Activated naive CD4-positive, alpha-beta T cell treated with anti-CD3 and anti-CD28 coated beads, Interleukin-2, amount 50 U/mL, for 24 hours (primary cell): ENCODE results near the gene GLDN.

Experiments used
- H3K27ac Mint-ChIP-seq: one replicate; pipeline ENCODE4 v1.8.0; 2021; ENCODE audit warnings: mild to moderate bottlenecking, mixed read lengths
- H3K27me3 Mint-ChIP-seq: one replicate; pipeline ENCODE4 v1.8.0; 2021; ENCODE audit warnings: mixed read lengths
- H3K36me3 Mint-ChIP-seq: one replicate; pipeline ENCODE4 v1.8.0; 2021; ENCODE audit warnings: mixed read lengths
- H3K4me1 Mint-ChIP-seq: one replicate; pipeline ENCODE4 v1.8.0; 2021; ENCODE audit warnings: mixed read lengths
- H3K4me3 Mint-ChIP-seq: one replicate; pipeline ENCODE4 v1.8.0; 2021; ENCODE audit warnings: mild to moderate bottlenecking, mixed read lengths
- H3K9me3 Mint-ChIP-seq: one replicate; pipeline ENCODE4 v1.8.0; 2021; ENCODE audit warnings: mixed read lengths

The GLDN gene

GRCh38 chr15:51316636-51317035 lies 24.8 kb upstream of the GLDN start:
- H3K9me3 Mint-ChIP-seq: no peaks in the 10 kb centered on the region
- H3K4me1 Mint-ChIP-seq: no peaks in the 10 kb centered on the region
- no peak overlapping the region for H3K27ac Mint-ChIP-seq
- peaks cover 6% of the 10 kb centered on the region for H3K27me3 Mint-ChIP-seq
- H3K36me3 Mint-ChIP-seq: no peaks in the 10 kb centered on the region
- H3K4me3 Mint-ChIP-seq: no peak overlapping the region

DNA sequence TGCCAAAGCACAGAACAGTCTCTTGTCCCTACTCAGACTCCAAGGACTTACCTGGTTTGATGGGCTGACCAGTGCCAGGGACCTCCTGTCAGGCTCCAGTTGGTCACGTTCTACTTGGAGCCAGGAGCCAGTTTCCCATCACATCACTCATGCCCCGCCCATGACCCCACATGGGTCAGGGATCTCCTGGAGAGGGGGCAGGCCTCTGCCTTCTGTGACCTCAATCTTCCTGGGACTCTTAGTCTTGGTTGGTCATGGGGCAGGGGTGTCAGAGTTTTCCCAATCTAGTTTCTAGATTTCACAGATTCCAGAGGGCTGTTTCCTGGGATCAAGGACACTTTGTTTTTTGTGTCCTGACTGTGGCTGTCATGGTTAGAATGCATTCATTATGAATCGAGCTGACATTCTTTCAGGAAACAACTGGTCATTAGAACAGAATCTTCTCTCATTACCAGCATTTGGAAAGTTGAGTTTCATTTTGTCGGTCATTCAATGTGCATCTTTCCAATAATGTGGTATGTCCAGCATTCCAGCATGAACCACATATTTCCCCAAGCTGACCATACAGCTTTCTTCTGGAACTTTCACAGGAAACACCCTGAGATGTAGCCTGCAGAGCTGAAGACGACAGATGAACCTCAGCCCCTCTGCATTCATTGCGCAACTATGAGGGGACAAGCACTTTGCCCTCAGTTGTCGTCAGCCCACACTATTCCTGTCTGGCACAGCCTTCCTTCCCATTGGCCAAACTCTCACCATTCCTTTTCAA lies 22.9 kb upstream of the GLDN start:
- no peaks in the 10 kb centered on the region for H3K36me3 Mint-ChIP-seq
- peaks cover 6% of the 10 kb centered on the region for H3K27me3 Mint-ChIP-seq
- H3K27ac Mint-ChIP-seq: no peak overlapping the region
- H3K4me3 Mint-ChIP-seq: no peak overlapping the region
- no peaks in the 10 kb centered on the region for H3K9me3 Mint-ChIP-seq
- H3K4me1 Mint-ChIP-seq: no peaks in the 10 kb centered on the region

DNA sequence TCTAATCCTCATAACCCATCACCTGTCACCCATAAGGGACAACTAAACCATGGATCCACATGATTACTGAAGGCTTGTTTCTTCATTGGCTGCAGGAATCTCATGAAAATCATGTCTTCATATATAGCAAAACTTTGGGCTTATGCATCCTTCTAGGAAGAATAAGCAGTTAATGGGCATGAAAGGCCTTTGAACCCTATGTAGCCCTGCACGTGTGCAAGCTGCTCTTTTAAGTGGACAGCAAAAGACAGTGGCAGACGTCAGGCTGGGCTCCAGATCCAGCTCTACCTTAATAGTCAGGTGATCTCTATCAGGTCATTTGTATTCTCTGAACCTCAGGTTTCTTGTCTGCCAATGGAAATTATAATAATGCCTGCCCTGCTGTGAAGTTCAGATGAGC lies 21.9 kb upstream of the GLDN start:
- H3K27me3 Mint-ChIP-seq: peaks cover 7% of the 10 kb centered on the region
- no peak overlapping the region for H3K27ac Mint-ChIP-seq
- H3K4me3 Mint-ChIP-seq: no peak overlapping the region
- no peaks in the 10 kb centered on the region for H3K36me3 Mint-ChIP-seq
- no peaks in the 10 kb centered on the region for H3K9me3 Mint-ChIP-seq
- no peaks in the 10 kb centered on the region for H3K4me1 Mint-ChIP-seq

DNA sequence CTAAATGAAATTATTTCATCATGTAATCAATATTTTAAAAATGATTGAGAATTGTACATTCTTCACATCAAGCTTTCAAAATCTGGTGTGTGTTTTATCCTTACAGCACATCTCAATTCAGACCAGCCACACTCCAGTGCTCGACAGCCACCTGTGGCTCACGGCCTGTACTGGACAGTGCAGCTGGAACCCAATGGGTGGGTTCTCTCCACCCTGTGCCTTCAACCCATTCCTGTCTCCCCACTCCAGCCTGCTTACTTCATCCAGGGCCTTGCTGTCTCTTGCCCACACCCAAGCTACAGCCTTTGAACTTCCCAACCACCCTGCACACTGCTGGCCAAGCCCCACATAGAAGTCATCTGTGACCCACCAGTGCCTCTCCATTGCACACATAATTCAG lies 20.6 kb upstream of the GLDN start:
- H3K36me3 Mint-ChIP-seq: no peaks in the 10 kb centered on the region
- no peaks in the 10 kb centered on the region for H3K9me3 Mint-ChIP-seq
- peaks cover 7% of the 10 kb centered on the region for H3K27me3 Mint-ChIP-seq
- no peak overlapping the region for H3K4me3 Mint-ChIP-seq
- no peak overlapping the region for H3K27ac Mint-ChIP-seq
- no peaks in the 10 kb centered on the region for H3K4me1 Mint-ChIP-seq

DNA sequence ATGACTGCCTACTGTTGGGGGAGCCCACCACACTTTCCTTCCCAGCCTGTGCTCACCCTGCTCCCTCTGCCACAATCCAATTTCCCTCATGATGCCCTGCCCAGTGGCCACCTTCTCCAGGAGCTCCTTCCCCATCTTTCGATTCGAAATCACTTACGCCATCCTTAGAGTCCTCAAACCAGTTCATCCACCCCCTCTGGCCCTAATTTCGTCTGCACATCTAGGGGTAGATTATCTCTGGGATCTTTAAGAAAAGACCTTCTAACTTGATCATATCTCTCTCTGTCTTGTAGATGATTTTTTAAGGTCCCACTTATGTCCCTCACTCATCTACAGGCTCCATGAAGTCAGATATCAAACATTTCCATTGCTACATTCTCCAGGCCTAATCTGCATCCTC lies 20.1 kb upstream of the GLDN start:
- Mint-ChIP-seq H3K27ac (no peak overlapping the region), H3K9me3 (no peaks in the 10 kb centered on the region), H3K27me3 (peaks cover 7% of the 10 kb centered on the region), H3K4me3 (no peak overlapping the region), H3K36me3 (no peaks in the 10 kb centered on the region), H3K4me1 (no peaks in the 10 kb centered on the region)

GRCh38 chr15:51322621-51323296 lies 18.7 kb upstream of the GLDN start:
- Mint-ChIP-seq H3K4me3 (no peak overlapping the region), H3K9me3 (no peaks in the 10 kb centered on the region), H3K27ac (no peak overlapping the region), H3K27me3 (peaks cover 7% of the 10 kb centered on the region), H3K36me3 (no peaks in the 10 kb centered on the region), H3K4me1 (no peaks in the 10 kb centered on the region)

DNA sequence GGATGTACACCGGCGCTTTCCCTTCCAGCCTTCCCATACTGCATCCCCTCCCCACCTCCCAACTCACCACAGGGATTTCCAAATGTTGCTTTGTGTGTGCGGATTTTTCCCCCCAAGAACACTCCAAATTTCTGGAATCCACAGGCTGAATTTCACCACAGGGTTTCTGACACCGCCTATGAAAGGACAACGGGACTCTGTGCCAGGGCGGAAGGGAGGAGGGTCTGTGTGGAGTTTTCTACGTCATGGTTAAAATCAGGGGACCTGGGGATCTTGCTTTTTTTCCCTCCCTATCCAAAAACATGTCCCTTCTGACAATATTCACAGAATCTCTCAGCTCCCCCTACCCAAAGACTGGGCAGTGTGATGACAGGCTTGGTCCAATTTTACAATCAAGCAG lies 17.7 kb upstream of the GLDN start:
- Mint-ChIP-seq H3K36me3 (no peaks in the 10 kb centered on the region), H3K4me3 (no peak overlapping the region), H3K27ac (no peak overlapping the region), H3K4me1 (no peaks in the 10 kb centered on the region), H3K27me3 (peaks cover 7% of the 10 kb centered on the region), H3K9me3 (no peaks in the 10 kb centered on the region)

DNA sequence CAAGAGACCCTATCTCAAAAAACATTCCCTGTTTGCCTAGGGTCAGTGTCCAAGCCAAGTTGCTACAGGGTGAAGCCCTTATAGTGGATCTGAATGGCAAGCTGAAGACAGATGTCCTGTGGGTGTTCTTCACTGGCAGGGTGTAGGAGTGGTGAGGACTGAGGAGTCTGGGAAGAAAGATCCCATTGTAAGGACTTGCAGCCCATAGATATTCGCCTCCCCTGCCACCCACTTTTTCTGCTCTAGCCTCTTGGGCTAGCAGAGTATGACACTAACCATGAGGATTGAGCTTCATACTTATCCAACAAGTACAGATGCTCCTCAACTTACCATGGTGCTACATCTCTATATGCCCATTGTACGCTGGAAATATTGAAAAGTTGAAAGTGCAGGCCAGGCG lies 16.3 kb upstream of the GLDN start:
- Mint-ChIP-seq H3K4me3 (no peak overlapping the region), H3K4me1 (no peaks in the 10 kb centered on the region), H3K9me3 (no peaks in the 10 kb centered on the region), H3K27ac (no peak overlapping the region), H3K27me3 (peaks cover 5% of the 10 kb centered on the region), H3K36me3 (no peaks in the 10 kb centered on the region)

DNA sequence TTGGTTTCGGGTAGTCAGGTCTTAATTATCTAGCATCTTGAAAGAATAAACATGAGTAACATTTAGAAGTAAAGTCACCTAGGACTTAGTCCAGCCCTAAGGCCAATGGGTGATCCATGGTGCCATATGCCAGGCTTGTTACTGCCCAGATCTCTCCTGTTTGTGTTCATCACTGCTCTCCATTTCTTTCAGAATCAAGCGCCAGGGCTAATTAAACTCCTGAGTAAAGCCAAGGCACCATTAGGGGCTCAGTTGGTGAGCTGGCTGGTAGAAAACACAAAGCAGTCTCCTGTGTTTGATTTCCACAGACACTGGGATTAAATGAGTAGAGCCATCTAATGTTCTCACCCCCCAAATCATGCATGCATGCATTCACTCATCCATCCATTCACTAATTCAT lies 14.4 kb upstream of the GLDN start:
- Mint-ChIP-seq H3K27ac (no peak overlapping the region), H3K27me3 (peaks cover 4% of the 10 kb centered on the region), H3K36me3 (no peaks in the 10 kb centered on the region), H3K4me1 (no peaks in the 10 kb centered on the region), H3K9me3 (no peaks in the 10 kb centered on the region), H3K4me3 (no peak overlapping the region)

DNA sequence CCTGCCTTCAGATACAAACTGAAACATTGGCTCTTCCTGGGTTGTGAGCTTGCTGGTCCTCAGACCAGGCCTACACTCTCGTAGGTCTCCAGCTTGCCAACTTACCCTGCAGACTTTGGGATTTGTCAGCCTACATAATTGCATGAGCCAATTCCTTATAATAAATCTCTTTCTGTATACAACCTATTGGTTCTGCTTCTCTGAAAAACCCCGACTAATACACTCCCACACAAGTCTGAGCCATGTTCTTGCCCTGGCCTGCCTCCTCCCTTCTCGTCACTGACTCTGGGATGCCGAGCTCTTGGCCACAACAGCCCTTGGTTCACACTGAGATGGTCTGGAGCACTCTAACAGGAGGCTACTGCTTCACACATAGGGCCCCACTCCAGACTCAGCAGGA lies 12.5 kb upstream of the GLDN start:
- peaks cover 3% of the 10 kb centered on the region for H3K27me3 Mint-ChIP-seq
- no peak overlapping the region for H3K4me3 Mint-ChIP-seq
- no peak overlapping the region for H3K27ac Mint-ChIP-seq
- H3K36me3 Mint-ChIP-seq: no peaks in the 10 kb centered on the region
- no peaks in the 10 kb centered on the region for H3K4me1 Mint-ChIP-seq
- no peaks in the 10 kb centered on the region for H3K9me3 Mint-ChIP-seq

DNA sequence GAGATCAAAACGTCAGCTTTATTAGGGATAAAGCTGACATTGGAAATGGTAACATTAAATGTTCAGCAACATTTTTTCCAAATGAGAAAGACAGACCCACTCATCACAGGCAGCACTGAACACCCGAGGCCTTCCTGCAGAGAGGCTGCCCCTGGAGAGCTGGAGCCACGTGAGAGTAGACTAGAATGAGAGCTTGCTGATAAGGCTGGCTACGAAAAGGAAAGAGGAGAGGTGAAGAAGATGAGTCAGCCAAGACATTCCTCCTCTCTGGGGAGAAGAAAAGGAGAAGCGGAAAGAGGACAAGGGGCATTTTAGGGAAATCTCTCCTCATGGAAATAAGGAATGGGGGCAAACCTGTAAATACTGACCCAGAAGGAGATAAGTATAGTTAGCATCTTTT lies 10.3 kb upstream of the GLDN start:
- Mint-ChIP-seq H3K36me3 (no peaks in the 10 kb centered on the region), H3K27ac (no peak overlapping the region), H3K4me3 (no peak overlapping the region), H3K27me3 (peaks cover 3% of the 10 kb centered on the region), H3K4me1 (no peaks in the 10 kb centered on the region), H3K9me3 (no peaks in the 10 kb centered on the region)

DNA sequence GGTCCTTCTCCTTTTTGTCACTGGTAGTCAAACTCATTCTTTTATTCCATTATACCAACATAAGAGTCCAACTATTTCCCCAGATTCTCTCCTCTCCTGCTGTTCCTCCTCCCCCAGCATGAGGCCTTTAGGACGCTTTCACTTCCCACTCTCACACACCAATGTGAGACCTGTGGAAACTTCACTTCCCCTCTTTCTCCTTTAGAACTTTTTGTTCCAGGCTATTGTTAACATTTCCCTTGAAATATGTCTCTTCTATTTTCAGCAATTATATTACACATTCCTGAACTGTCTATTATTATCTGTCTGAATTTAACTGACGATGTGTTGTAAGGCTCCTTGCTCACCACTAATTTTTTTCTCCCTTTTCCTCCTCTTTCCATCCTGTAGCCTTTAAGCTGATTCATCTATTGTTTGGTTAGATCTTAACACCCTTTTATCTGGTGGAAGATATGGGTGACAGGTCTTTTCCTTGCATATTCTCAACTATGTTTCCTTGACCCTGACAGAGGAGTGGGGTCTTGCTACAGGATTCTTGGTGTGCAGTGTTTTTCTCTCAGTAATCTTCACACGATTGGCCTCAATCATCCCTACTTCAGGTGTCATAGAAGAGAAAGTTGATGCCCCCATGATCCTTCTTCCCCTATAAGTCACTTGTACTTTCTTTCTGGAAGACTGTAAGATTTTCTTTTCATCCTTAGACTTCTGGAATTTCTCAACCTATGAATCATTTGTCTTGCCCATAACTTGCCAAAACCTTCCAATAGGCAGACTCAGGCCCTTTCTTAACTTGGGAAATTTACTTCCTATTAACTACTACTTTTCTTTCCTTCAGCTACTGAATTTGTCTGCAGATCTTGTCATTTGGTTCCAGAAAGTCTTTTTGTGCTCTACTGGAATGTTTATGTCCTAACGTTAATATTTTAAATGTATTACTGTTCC lies 9.0 kb upstream of the GLDN start:
- Mint-ChIP-seq H3K4me3 (no peak overlapping the region), H3K9me3 (no peaks in the 10 kb centered on the region), H3K27ac (no peak overlapping the region), H3K27me3 (peaks cover 4% of the 10 kb centered on the region), H3K36me3 (no peaks in the 10 kb centered on the region), H3K4me1 (no peaks in the 10 kb centered on the region)

DNA sequence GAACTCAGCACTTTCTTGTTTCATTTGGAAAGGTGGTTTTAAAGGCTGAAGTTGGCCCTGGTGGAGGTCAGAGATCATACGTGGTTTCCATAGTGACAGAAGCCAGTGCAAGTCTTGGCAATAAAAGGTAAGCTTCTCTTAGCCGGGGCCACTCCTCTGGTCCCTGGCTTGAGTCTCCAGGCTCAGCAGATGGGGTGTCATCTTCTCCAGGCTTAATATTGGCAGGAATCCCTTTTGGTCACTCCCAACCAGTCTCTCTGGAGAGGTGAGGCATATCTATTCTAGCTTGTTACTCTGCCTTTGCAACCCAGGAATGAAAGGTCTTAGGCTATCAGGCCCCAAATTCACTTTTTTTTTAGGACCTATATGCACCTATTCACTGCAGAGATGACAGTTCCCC lies 7.9 kb upstream of the GLDN start:
- Mint-ChIP-seq H3K4me1 (no peaks in the 10 kb centered on the region), H3K9me3 (no peaks in the 10 kb centered on the region), H3K4me3 (no peak overlapping the region), H3K36me3 (no peaks in the 10 kb centered on the region), H3K27me3 (peaks cover 7% of the 10 kb centered on the region), H3K27ac (no peak overlapping the region)

DNA sequence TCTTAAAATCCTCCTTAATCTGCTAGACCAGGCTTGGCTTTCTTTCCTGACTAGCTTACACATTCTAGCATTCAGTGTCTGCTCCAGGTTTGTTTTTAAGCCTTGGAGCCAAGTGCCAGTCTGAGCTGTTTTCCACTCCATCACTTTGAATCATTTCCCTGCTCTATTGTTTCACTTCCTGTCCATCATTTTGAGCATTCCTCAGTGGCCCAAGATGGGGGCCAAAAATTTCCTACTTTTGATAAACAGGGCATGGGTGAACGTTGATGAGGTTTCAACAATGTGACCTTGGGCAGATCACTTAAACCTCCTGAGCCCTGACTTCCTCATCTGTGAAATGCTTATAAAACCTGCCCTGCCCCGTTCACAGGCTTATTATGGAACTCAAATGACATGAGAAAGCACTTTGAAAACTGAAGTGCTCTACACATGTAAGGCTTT lies 7.4 kb upstream of the GLDN start:
- H3K27me3 Mint-ChIP-seq: peaks cover 8% of the 10 kb centered on the region
- no peak overlapping the region for H3K27ac Mint-ChIP-seq
- no peaks in the 10 kb centered on the region for H3K9me3 Mint-ChIP-seq
- H3K36me3 Mint-ChIP-seq: no peaks in the 10 kb centered on the region
- no peaks in the 10 kb centered on the region for H3K4me1 Mint-ChIP-seq
- H3K4me3 Mint-ChIP-seq: no peak overlapping the region

GRCh38 chr15:51335087-51335486 lies 6.4 kb upstream of the GLDN start:
- no peak overlapping the region for H3K4me3 Mint-ChIP-seq
- no peak overlapping the region for H3K27ac Mint-ChIP-seq
- H3K4me1 Mint-ChIP-seq: no peaks in the 10 kb centered on the region

More at GRCh38 chr15:51335087-51335486, 6.4 kb upstream of the GLDN start:
- no peaks in the 10 kb centered on the region for H3K36me3 Mint-ChIP-seq
- no peaks in the 10 kb centered on the region for H3K9me3 Mint-ChIP-seq
- H3K27me3 Mint-ChIP-seq: peaks cover 10% of the 10 kb centered on the region
